Breast epithelium (tissue), 4 donors: Measurements from ENCODE around the gene EXOC3L1. TPM values are rescaled to one million over a fixed set of nuclear protein-coding genes. Genes with fewer than 3 reads are reported as not detected.

Experiments used
- DNase-seq, 2 donors: peaks; one replicate each; pipeline ENCODE4 v3.0.0-alpha.2; 2019; ENCODE audit warnings: low spot score in 2 of 2
- H3K27ac ChIP-seq, 2 donors: fragments of 200-600 bp; sonication (generic) in 1 of 2; one replicate each; pipeline ENCODE4 v1.5.1; 2016 to 2019; ENCODE audit warnings: mild to moderate bottlenecking in 1 of 2
- H3K27me3 ChIP-seq, 2 donors: fragments of 200-600 bp; sonication (generic) in 1 of 2; one replicate each; pipeline versions ENCODE4 v1.5.1 to v1.6.0; 2017 to 2019; ENCODE audit warnings: control low read depth in 1 of 2, mild to moderate bottlenecking in 1 of 2
- H3K36me3 ChIP-seq: fragments of 200-600 bp; one replicate; pipeline ENCODE4 v1.5.1; 2019
- H3K4me1 ChIP-seq, 2 donors: fragments of 200-600 bp; sonication (generic); one replicate each; pipeline ENCODE4 v1.5.1; 2016 to 2019; ENCODE audit warnings: control low read depth in 1 of 2
- H3K4me3 ChIP-seq, 3 donors: fragments of 200-600 bp; sonication (generic); 1 replicate in 2 of 3; 2 replicates in 1 of 3; pipeline ENCODE4 v1.5.1; 2016 to 2019; ENCODE audit warnings: mild to moderate bottlenecking in 3 of 3, moderate library complexity in 2 of 3
- H3K9me3 ChIP-seq, 2 donors: fragments of 200-600 bp; sonication (generic) in 1 of 2; one replicate each; pipeline ENCODE4 v1.5.1; 2016 to 2019; ENCODE audit warnings: control low read depth in 1 of 2
- CTCF ChIP-seq, 3 donors: fragments of 450-650 bp; IDR thresholded peaks; one replicate each; pipeline ENCODE4 v1.5.1; 2016 to 2017; ENCODE audit warnings: antibody characterized with exemption in 3 of 3, mild to moderate bottlenecking in 3 of 3, moderate library complexity in 3 of 3
- POLR2A ChIP-seq: fragments of 450-650 bp; IDR thresholded peaks from one replicate; pipeline ENCODE4 v1.6.1; 2016; ENCODE audit warnings: antibody characterized with exemption, mild to moderate bottlenecking, moderate library complexity
- POLR2AphosphoS5 ChIP-seq, 3 donors: sonication (generic); formaldehyde crosslinking; IDR thresholded peaks; one replicate each; pipeline ENCODE4 v1.6.1; 2017; ENCODE audit warnings: antibody characterized with exemption in 3 of 3
- intact Hi-C: fragments of 100-400 bp; cut with DNase I; formaldehyde crosslinking; loops from one replicate; pipeline ENCODE4 v1.15.1; 2023; ENCODE audit warnings: low total_unique reads
- total RNA-seq, 3 donors: library from RNA; depleted of rRNA; stranded (reverse); fragments of >200 nt; gene quantifications; one replicate each; pipeline ENCODE4 v1.1.0, GENCODE V29; 2016

The EXOC3L1 gene
- total RNA-seq, 3 donors from 2014 or later = 1.1 to 3.6 (median 2.2) TPM

DNA sequence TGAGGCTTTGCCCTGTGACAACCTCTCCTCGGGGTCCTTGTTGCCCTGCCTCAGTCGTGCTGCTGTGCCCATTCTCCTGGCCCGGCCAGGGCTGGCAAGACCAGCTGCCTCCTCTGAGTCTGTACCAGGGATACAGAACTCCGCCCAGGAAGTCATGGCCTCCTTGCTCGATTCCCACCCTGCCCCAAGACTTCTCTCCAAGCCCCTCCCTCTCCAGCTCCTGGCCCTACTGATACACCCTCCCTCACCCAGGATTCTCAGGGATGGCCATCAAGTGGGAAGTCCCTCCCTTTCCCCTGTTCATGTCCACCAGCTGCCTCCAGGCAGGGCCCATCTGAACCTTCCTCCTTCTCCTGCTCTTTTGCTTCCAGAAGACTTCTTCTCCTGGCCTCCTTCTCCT is 25.8 kb upstream of the EXOC3L1 start:
- intact Hi-C loops = no loop called here
- no peak for DNase-seq
- Histone ChIP-seq H3K27me3 (no peaks in the 10 kb centered on the region), H3K27ac (no peak overlapping the region), H3K36me3 (no peaks in the 10 kb centered on the region), H3K4me3 (no peak overlapping the region), H3K4me1 (no peaks in the 10 kb centered on the region), H3K9me3 (no peaks in the 10 kb centered on the region)
- TF ChIP-seq CTCF (IDR thresholded peaks at IDR 0.05) = no peak
- no peak for TF ChIP-seq POLR2AphosphoS5 (IDR thresholded peaks at IDR 0.05)
- TF ChIP-seq POLR2A = no peak

- TF ChIP-seq CTCF (IDR thresholded peaks at IDR 0.05) (no peak), POLR2A (no peak), POLR2AphosphoS5 (IDR thresholded peaks at IDR 0.05) (no peak)
- no peaks in the 10 kb centered on the region for H3K4me1 ChIP-seq
- intact Hi-C loops = no loop called here
Measured at GRCh38 chr16:67213197-67214019, 23.5 kb upstream of the EXOC3L1 start.

GRCh38 chr16:67212766-67213165 is 22.8 kb upstream of the EXOC3L1 start:
- intact Hi-C loops = no loop called here
- Histone ChIP-seq H3K4me3 (no peak overlapping the region), H3K27ac (no peak overlapping the region), H3K9me3 (no peaks in the 10 kb centered on the region), H3K4me1 (no peaks in the 10 kb centered on the region), H3K27me3 (no peaks in the 10 kb centered on the region), H3K36me3 (no peaks in the 10 kb centered on the region)
- TF ChIP-seq POLR2AphosphoS5 (IDR thresholded peaks at IDR 0.05) = no peak
- no peak for TF ChIP-seq POLR2A
- TF ChIP-seq CTCF (IDR thresholded peaks at IDR 0.05) = no peak
- no peak for DNase-seq

More at GRCh38 chr16:67213197-67214019, 23.5 kb upstream of the EXOC3L1 start:
- H3K27ac ChIP-seq = no peak overlapping the region
- no peaks in the 10 kb centered on the region for H3K27me3 ChIP-seq
- no peaks in the 10 kb centered on the region for H3K36me3 ChIP-seq
- H3K4me3 ChIP-seq = no peak overlapping the region
- no peak for DNase-seq
- H3K9me3 ChIP-seq = no peaks in the 10 kb centered on the region

GRCh38 chr16:67211674-67212073 is 21.7 kb upstream of the EXOC3L1 start:
- H3K27me3 ChIP-seq = no peaks in the 10 kb centered on the region
- no peaks in the 10 kb centered on the region for H3K4me1 ChIP-seq
- no peak for DNase-seq
- no peak overlapping the region for H3K4me3 ChIP-seq
- H3K36me3 ChIP-seq = no peaks in the 10 kb centered on the region
- intact Hi-C loops = no loop called here
- H3K9me3 ChIP-seq = no peaks in the 10 kb centered on the region
- H3K27ac ChIP-seq = no peak overlapping the region
- TF ChIP-seq POLR2AphosphoS5 (IDR thresholded peaks at IDR 0.05) = no peak
- no peak for TF ChIP-seq CTCF (IDR thresholded peaks at IDR 0.05)
- no peak for TF ChIP-seq POLR2A

DNA sequence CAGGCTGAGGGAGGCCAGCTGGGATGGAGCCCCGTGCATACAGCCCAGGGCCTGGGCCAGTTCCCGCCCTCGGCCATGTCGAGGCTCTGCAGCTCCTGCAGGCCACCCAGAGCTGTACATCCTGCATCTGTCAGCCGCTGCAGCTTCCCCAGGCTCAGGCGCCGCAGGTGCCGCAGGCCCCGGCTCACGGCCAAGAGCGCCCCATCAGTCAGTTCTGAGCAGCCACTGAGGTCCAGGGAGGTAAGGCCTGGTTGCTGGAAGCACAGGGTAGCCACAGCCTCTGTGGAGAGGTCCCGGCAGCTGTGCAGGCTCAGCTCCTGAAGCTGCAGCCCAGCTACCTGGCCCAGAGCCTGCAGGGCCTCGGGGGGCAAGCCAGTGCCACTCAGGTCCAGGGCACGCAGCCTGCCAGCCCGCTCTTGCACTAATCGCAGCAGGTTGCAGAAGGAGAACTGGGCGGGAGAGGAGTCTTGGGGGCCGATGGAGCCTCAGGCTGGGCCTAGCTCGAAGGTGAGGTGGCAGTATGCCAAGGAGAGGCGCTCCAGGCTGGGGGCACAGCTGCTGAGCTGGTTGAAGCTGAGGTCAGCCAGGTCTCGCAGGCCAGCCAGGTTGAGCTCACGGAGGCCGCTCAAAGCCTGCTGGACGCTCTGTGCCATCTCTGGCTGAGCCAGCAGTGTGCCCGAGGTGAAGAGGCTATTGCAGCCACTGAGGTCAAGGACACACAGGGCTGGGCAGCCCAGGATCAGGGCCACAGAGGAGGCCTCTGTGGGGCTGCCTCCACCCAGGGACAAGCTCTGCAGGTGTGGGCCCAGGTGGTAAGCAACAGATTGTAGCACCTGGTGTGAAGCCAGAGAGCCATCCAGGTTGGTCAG is 20.4 kb upstream of the EXOC3L1 start:
- H3K4me1 ChIP-seq = no peaks in the 10 kb centered on the region
- DNase-seq = no peak

More for the DNA sequence above, 20.4 kb upstream of the EXOC3L1 start:
- Histone ChIP-seq H3K27me3 (no peaks in the 10 kb centered on the region), H3K27ac (no peak overlapping the region), H3K36me3 (no peaks in the 10 kb centered on the region), H3K4me3 (no peak overlapping the region), H3K9me3 (no peaks in the 10 kb centered on the region)
- intact Hi-C loops = no loop called here
- no peak for TF ChIP-seq CTCF (IDR thresholded peaks at IDR 0.05)
- TF ChIP-seq POLR2AphosphoS5 (IDR thresholded peaks at IDR 0.05) = no peak
- TF ChIP-seq POLR2A = no peak
